Chondrocyte (in vitro differentiated cells): ENCODE data around the gene RSPH3. TPM values are rescaled to one million over a fixed set of nuclear protein-coding genes. Genes with fewer than 3 reads are reported as not detected.

ENCODE experiments used
- DNase-seq: peaks from one replicate; pipeline ENCODE4 v3.0.0; 2021; ENCODE audit warnings: mixed read lengths, low spot score
- H3K27ac Mint-ChIP-seq: one replicate; pipeline ENCODE4 v1.8.0; 2021; ENCODE audit warnings: mild to moderate bottlenecking, moderate library complexity, mixed read lengths; ENCODE audit not compliant: unreplicated experiment
- H3K27me3 Mint-ChIP-seq: 2 replicates; pipeline ENCODE4 v1.8.0; 2021; ENCODE audit warnings: low read depth, mixed read lengths
- H3K36me3 Mint-ChIP-seq: 2 replicates; pipeline ENCODE4 v1.8.0; 2021; ENCODE audit warnings: low read depth, mixed read lengths
- H3K4me1 Mint-ChIP-seq: 2 replicates; pipeline ENCODE4 v1.8.0; 2021; ENCODE audit warnings: low read depth, mild to moderate bottlenecking, mixed read lengths
- H3K4me3 Mint-ChIP-seq: one replicate; pipeline ENCODE4 v1.8.0; 2021; ENCODE audit warnings: mild to moderate bottlenecking, moderate library complexity, mixed read lengths; ENCODE audit not compliant: unreplicated experiment
- H3K9me3 Mint-ChIP-seq: 2 replicates; pipeline ENCODE4 v1.8.0; 2021; ENCODE audit warnings: low read depth, mixed read lengths
- total RNA-seq: library from RNA; stranded (reverse); gene quantifications from 3 replicates; pipeline ENCODE4 v1.2.1, GENCODE V29; 2021
- TF ChIP-seq, protein P1 (sequence below): fragments of 200-600 bp; sonication (generic); IDR thresholded peaks from 2 replicates; pipeline ENCODE4 v1.5.0; 2021; ENCODE audit warnings: antibody characterized with exemption, mild to moderate bottlenecking, moderate library complexity

The RSPH3 gene
- total RNA-seq, 1 donor from 2014 or later, result 8.3 TPM

DNA sequence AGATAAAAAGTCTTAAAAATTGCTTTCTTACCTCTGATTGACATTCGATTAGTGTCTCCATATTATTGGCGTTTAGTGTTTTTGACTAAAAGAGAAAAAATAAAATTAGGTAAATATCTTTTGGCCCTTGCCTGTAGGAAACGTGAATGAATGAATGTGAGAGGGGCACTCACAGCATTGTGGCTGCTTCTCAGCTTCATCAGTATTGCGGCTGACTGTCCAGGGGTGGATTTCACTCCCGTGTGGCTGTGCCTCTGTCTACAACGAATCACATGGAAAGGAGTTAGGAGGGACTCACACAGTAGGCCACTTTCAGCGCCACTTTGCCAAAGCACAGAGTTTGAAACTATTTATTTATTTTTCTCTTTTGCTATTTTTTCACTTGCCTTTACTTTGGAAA lies 43.9 kb upstream of the RSPH3 start:
- H3K27me3 Mint-ChIP-seq, result peaks cover 23% of the 10 kb centered on the region
- TF ChIP-seq, protein P1, sequence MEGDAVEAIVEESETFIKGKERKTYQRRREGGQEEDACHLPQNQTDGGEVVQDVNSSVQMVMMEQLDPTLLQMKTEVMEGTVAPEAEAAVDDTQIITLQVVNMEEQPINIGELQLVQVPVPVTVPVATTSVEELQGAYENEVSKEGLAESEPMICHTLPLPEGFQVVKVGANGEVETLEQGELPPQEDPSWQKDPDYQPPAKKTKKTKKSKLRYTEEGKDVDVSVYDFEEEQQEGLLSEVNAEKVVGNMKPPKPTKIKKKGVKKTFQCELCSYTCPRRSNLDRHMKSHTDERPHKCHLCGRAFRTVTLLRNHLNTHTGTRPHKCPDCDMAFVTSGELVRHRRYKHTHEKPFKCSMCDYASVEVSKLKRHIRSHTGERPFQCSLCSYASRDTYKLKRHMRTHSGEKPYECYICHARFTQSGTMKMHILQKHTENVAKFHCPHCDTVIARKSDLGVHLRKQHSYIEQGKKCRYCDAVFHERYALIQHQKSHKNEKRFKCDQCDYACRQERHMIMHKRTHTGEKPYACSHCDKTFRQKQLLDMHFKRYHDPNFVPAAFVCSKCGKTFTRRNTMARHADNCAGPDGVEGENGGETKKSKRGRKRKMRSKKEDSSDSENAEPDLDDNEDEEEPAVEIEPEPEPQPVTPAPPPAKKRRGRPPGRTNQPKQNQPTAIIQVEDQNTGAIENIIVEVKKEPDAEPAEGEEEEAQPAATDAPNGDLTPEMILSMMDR, result no peak
- DNase-seq, result no peak
- H3K27ac Mint-ChIP-seq, result no peak overlapping the region
- peaks cover 7% of the 10 kb centered on the region for H3K4me1 Mint-ChIP-seq
- no peaks in the 10 kb centered on the region for H3K9me3 Mint-ChIP-seq
- no peak overlapping the region for H3K4me3 Mint-ChIP-seq
- H3K36me3 Mint-ChIP-seq, result peaks cover 2% of the 10 kb centered on the region

GRCh38 chr6:159043251-159043650 lies 43.2 kb upstream of the RSPH3 start:
- Mint-ChIP-seq H3K27ac (no peak overlapping the region), H3K27me3 (peaks cover 21% of the 10 kb centered on the region), H3K4me3 (no peak overlapping the region), H3K36me3 (peaks cover under 1% of the 10 kb centered on the region), H3K4me1 (peaks cover 7% of the 10 kb centered on the region), H3K9me3 (no peaks in the 10 kb centered on the region)
- DNase-seq, result no peak
- TF ChIP-seq, protein P1, result no peak

DNA sequence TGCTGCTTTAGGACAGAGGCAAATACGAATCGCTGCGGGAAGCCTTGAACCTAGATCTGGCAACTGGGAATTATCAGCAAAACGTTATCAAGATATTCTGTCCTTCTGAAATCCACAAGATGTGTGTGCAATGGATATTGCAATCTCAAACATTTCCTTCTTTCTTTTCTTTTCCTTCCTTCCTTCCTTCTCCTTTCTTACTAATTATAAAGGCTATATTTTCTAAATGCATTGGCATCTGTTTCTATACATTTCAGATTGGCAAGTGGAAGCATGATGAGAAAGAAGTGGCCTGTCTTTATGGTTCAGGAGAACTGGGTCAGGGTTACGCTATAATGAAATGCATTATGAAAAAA lies 42.8 kb upstream of the RSPH3 start:
- no peak for DNase-seq
- TF ChIP-seq, protein P1, result peak; percentile 69
- Mint-ChIP-seq H3K27ac (no peak overlapping the region), H3K36me3 (no peaks in the 10 kb centered on the region), H3K4me3 (no peak overlapping the region), H3K27me3 (peaks cover 18% of the 10 kb centered on the region), H3K9me3 (no peaks in the 10 kb centered on the region), H3K4me1 (peaks cover 7% of the 10 kb centered on the region)

DNA sequence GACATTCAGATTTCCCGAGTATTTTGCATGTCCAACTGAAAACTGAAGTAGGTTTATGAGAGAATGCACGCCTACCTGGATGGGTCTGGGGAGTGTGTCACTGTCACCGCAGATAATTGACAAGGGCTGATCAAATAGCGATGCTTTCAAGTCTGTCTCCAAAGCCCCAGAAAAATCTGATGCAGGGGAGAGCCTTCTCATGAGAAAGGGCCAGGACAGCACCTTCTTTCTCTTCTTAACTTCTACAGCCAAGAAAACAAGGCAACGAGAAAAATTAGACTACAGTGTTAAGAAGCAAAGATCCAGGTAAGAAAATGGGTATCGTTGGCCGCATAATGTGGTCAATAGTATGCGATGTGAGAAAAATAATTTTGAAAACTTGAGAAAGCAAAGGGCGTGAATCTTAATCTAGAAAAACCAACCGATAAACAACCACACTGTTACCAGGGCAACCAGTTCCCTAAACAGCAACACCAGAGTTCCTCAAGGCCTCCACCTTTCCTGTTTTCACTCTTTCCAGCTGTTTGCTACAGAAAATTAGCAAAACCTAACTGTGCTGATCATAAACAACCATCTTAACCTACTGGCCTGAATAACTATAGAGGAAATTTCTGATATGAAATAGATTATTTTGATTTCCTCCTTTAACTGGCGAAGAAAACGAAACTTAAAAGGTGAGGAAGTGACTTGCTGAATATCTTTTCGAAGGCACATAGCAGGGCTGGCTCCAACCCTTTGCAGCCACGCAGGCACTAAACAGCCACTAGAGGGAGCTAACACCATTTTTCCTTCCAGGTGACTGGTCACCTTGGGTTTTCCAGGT lies 42.2 kb upstream of the RSPH3 start:
- TF ChIP-seq, protein P1, result peak; percentile 97
- Mint-ChIP-seq H3K27ac (no peak overlapping the region), H3K36me3 (no peaks in the 10 kb centered on the region), H3K27me3 (peaks cover 14% of the 10 kb centered on the region), H3K4me3 (peak overlapping the region; percentile 9), H3K9me3 (no peaks in the 10 kb centered on the region), H3K4me1 (peaks cover 7% of the 10 kb centered on the region)
- no peak for DNase-seq

DNA sequence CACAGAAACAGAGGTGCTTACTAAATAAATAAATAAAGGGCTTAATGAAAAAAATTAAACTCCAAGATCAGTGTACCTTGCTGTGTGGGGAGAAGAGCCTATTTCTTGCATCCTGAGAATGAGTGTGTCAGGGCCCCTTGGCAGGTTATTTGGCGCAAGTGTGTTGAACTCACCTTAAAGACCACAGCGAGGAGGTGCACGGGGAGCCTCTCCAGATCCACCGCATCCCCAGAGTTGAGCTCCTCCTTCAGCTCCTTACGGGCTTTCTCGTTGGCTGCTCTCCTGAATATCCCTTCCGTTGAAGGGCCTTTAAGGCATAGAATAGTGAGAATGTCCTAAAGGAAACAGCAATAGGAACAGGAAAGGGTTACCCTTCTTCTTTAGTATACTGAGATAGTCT lies 41.2 kb upstream of the RSPH3 start:
- H3K4me3 Mint-ChIP-seq, result no peak overlapping the region
- peaks cover 14% of the 10 kb centered on the region for H3K27me3 Mint-ChIP-seq
- H3K27ac Mint-ChIP-seq, result no peak overlapping the region
- H3K4me1 Mint-ChIP-seq, result peaks cover 7% of the 10 kb centered on the region
- H3K36me3 Mint-ChIP-seq, result no peaks in the 10 kb centered on the region
- H3K9me3 Mint-ChIP-seq, result no peaks in the 10 kb centered on the region
- DNase-seq, result no peak
- TF ChIP-seq, protein P1, result no peak
